ACC112 (cell line): ENCODE measurements around the gene PDLIM5.

Experiments
- H2AFZ ChIP-seq: fragments of 200-600 bp; sonication (generic); one replicate; pipeline ENCODE4 v1.6.0; 2017; ENCODE audit warnings: antibody characterized with exemption, low read length; ENCODE audit not compliant: unreplicated experiment
- H3K27ac ChIP-seq: fragments of 200-600 bp; sonication (generic); 2 replicates; pipeline ENCODE4 v1.5.1; 2014; ENCODE audit warnings: low read depth, mild to moderate bottlenecking, antibody characterized with exemption, low read length, moderate library complexity
- H3K27me3 ChIP-seq: fragments of 200-600 bp; sonication (generic); 2 replicates; pipeline ENCODE4 v1.6.1; 2014; ENCODE audit warnings: mild to moderate bottlenecking, antibody characterized with exemption, low read length, moderate library complexity, mixed read lengths; ENCODE audit not compliant: insufficient read depth
- H3K36me3 ChIP-seq: fragments of 200-600 bp; sonication (generic); 2 replicates; pipeline ENCODE4 v1.6.1; 2016; ENCODE audit warnings: mild to moderate bottlenecking, antibody characterized with exemption, low read length, moderate library complexity, mixed read lengths; ENCODE audit not compliant: insufficient read depth
- H3K4me1 ChIP-seq: fragments of 200-600 bp; sonication (generic); one replicate; pipeline ENCODE4 v1.6.1; 2016; ENCODE audit warnings: low read length, mixed read lengths; ENCODE audit not compliant: insufficient read depth, unreplicated experiment, control insufficient read depth
- H3K4me3 ChIP-seq: fragments of 200-600 bp; sonication (generic); 2 replicates; pipeline ENCODE4 v1.5.1; 2014; ENCODE audit warnings: mild to moderate bottlenecking, low read depth, low read length
- H3K79me2 ChIP-seq: fragments of 200-600 bp; sonication (generic); one replicate; pipeline ENCODE4 v1.6.0; 2016; ENCODE audit warnings: low read length; ENCODE audit not compliant: control insufficient read depth, unreplicated experiment, insufficient read depth

Gene PDLIM5

DNA sequence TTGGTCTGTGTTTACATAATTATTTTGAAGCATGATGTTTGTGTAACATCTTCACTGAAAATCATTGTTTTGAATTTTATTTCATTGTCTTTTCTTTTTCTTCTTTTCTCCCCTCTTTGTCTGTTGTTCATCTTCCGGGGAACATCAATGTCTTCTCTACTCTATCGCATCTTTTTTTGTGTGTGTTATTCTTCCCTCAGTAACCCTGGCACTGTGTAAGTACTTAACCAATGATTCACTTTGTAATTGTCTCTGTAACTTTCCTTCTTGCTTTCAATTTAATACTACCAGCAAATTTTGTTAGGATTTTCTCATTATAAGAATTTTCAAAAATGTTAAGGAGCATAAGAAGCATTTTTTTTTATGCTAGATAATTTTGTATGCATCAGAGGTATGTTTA is 130.8 kb downstream of the PDLIM5 start:
- Histone ChIP-seq H3K36me3 (peaks cover 17% of the 10 kb centered on the region; the same call in 1 of the 2 replicates), H3K27me3 (no peaks in the 10 kb centered on the region), H3K79me2 (peaks cover 13% of the 10 kb centered on the region), H3K27ac (no peak overlapping the region), H2AFZ (no peak overlapping the region), H3K4me3 (no peak overlapping the region), H3K4me1 (peaks cover 26% of the 10 kb centered on the region)

DNA sequence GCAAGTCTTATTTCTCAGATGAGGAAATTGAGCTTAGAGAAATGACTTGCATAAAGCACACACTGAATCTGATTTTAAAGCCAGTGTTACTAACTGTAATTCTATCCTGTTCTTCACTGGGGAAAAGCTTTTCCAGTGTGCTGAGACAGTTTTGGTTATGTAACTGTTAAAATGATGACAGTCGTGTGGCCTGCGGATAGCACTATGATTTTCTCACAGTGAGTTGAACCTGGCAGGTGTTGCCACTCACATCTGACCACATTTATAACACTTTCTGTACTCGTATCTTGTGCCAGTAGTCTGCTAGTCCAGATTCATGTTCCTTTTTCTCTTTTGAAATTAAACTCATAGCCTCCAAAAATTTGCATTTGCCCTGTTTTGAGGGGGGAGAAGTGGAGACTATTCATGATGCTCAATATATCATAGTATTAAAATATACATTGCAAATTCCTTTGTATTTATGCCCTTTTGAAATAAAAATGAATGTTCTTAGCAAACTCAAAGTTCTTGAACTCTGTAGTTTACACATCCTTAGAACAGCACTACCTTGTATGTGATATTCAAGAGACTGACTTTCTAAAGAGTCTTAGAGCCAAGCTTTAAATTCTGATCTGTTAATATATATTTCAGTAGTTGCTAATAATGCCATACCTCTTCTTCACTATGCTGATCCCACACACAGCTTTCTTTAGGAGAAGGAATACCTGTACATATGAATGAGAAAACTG is 132.3 kb downstream of the PDLIM5 start:
- H3K27me3 ChIP-seq: no peaks in the 10 kb centered on the region
- H3K4me1 ChIP-seq: peaks cover 19% of the 10 kb centered on the region
- H3K27ac ChIP-seq: no peak overlapping the region
- no peak overlapping the region for H2AFZ ChIP-seq
- H3K4me3 ChIP-seq: no peak overlapping the region
- H3K79me2 ChIP-seq: peaks cover 7% of the 10 kb centered on the region
- peaks cover 17% of the 10 kb centered on the region; the same call in 1 of the 2 replicates for H3K36me3 ChIP-seq

- H3K27ac ChIP-seq: no peak overlapping the region
- no peaks in the 10 kb centered on the region for H3K27me3 ChIP-seq
- H3K79me2 ChIP-seq: peaks cover 11% of the 10 kb centered on the region
- H2AFZ ChIP-seq: no peak overlapping the region
- H3K4me3 ChIP-seq: no peak overlapping the region
- H3K36me3 ChIP-seq: peaks cover 25% of the 10 kb centered on the region; the same call in 1 of the 2 replicates
- H3K4me1 ChIP-seq: peaks cover 11% of the 10 kb centered on the region
Measured at GRCh38 chr4:94588896-94589693, 137.4 kb downstream of the PDLIM5 start.

GRCh38 chr4:94590493-94590892 is 138.8 kb downstream of the PDLIM5 start:
- Histone ChIP-seq H2AFZ (no peak overlapping the region), H3K4me1 (peaks cover 11% of the 10 kb centered on the region), H3K36me3 (peaks cover 24% of the 10 kb centered on the region; the same call in 1 of the 2 replicates)

DNA sequence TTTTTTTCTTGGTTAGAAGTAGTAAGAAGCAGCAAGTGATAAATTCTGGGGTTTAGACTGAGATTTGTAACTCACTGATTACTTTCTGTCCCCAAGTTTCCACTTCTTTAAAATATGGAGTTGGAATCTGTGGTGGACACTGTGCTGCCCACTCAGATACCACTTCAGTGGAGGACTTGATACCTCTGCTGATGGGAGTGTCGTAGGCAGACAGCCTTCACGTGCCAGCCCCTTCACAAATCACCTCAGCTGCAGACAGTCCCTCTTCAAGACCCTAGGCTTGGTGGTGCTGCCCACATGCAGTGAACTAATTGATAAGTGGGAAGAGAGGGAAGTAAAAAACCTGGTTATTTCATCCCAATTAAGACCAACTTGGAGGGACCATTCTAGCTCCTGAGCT is 139.5 kb downstream of the PDLIM5 start:
- H3K36me3 ChIP-seq: peaks cover 20% of the 10 kb centered on the region; the same call in 1 of the 2 replicates
- H2AFZ ChIP-seq: no peak overlapping the region
- H3K79me2 ChIP-seq: peaks cover 11% of the 10 kb centered on the region
- peaks cover 11% of the 10 kb centered on the region for H3K4me1 ChIP-seq
- no peak overlapping the region for H3K27ac ChIP-seq
- H3K4me3 ChIP-seq: no peak overlapping the region
- no peaks in the 10 kb centered on the region for H3K27me3 ChIP-seq

More at GRCh38 chr4:94590493-94590892, 138.8 kb downstream of the PDLIM5 start:
- no peak overlapping the region for H3K27ac ChIP-seq
- no peaks in the 10 kb centered on the region for H3K27me3 ChIP-seq
- H3K4me3 ChIP-seq: no peak overlapping the region
- peaks cover 11% of the 10 kb centered on the region for H3K79me2 ChIP-seq

DNA sequence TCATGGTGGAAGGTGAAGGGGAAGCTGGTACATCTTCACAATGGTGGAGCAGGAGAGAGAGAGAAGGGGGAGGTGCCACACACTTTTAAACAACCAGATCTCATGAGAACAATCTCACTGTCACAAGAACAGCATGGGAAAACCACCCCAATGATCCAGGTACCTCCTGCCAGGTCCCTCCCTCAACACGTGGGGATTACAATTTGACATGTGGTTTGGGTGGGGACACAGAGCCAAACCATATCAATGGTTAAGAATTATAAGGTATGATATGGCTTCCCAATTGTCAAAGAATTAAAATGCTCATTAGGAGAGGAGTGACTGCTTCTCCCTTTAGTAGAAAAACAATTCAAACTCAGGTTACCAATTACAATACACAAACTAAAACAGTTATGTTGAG is 143.3 kb downstream of the PDLIM5 start:
- no peak overlapping the region for H3K4me3 ChIP-seq
- no peak overlapping the region for H2AFZ ChIP-seq
- peaks cover 7% of the 10 kb centered on the region for H3K79me2 ChIP-seq
- peaks cover 24% of the 10 kb centered on the region for H3K36me3 ChIP-seq
- no peaks in the 10 kb centered on the region for H3K27me3 ChIP-seq
- H3K27ac ChIP-seq: no peak overlapping the region
- H3K4me1 ChIP-seq: no peaks in the 10 kb centered on the region

- H3K27ac ChIP-seq: no peak overlapping the region
- no peak overlapping the region for H3K4me3 ChIP-seq
- peaks cover 7% of the 10 kb centered on the region for H3K79me2 ChIP-seq
- no peaks in the 10 kb centered on the region for H3K4me1 ChIP-seq
- H3K36me3 ChIP-seq: peaks cover 26% of the 10 kb centered on the region
- no peaks in the 10 kb centered on the region for H3K27me3 ChIP-seq
- no peak overlapping the region for H2AFZ ChIP-seq
Measured at GRCh38 chr4:94595880-94596483, 144.2 kb downstream of the PDLIM5 start.

DNA sequence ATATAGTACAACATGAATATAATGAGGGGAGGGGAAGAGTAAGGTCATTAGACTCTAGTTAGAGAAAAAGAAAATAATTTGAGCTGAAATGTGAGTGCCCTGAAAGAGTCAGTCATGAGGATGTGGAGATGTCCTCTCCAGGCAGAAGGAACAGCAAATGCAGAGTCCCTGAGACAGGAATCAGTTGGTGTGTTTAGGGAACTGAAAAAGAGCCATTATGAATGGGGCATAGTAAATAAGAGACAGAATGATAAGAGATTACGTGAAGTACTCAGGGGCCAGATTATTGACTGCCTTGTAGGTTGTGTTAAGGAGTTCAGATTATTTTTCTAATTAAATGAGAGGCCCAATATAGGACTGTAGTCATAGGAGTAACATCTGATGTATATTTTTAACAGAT is 147.0 kb downstream of the PDLIM5 start:
- Histone ChIP-seq H3K4me1 (peaks cover 9% of the 10 kb centered on the region), H2AFZ (no peak overlapping the region), H3K27me3 (no peaks in the 10 kb centered on the region), H3K27ac (no peak overlapping the region), H3K79me2 (peaks cover under 1% of the 10 kb centered on the region), H3K36me3 (peaks cover 14% of the 10 kb centered on the region), H3K4me3 (no peak overlapping the region)

DNA sequence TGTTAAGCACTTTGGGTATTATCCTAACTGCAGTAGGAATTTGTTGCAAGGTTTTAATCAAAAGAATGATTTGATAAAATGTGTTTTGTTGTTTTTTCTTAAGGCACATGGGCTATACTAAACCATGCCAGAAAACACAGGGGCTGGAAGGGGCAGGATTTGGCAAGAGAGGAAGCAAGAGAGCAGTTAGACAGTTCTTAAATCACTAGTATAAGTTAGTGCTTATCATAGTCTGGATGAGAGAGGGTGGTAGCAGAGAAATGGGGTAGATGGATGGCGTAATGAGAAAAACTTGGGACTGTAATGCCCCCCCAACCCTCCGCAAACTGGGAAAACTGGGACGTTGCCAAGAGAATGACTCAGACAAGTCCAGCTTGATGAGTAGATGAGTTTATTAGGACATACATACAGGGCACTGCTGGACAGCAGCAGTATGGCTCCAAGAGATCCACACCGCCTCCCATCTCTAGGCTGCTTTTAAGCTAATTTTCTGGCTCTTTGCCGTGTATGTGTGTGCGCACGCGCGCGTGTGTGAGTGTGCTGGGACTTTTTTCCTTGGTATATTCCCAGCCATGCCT is 151.5 kb downstream of the PDLIM5 start:
- H3K4me3 ChIP-seq: no peak overlapping the region
- peaks cover 4% of the 10 kb centered on the region for H3K79me2 ChIP-seq
- H3K27me3 ChIP-seq: no peaks in the 10 kb centered on the region
- H2AFZ ChIP-seq: no peak overlapping the region
- no peak overlapping the region for H3K27ac ChIP-seq
- peaks cover 10% of the 10 kb centered on the region for H3K4me1 ChIP-seq
- peaks cover 5% of the 10 kb centered on the region for H3K36me3 ChIP-seq

GRCh38 chr4:94605241-94605805 is 153.6 kb downstream of the PDLIM5 start:
- H3K27me3 ChIP-seq: no peaks in the 10 kb centered on the region
- no peak overlapping the region for H3K27ac ChIP-seq
- H3K36me3 ChIP-seq: no peaks in the 10 kb centered on the region
- H3K4me1 ChIP-seq: peaks cover 10% of the 10 kb centered on the region
- no peak overlapping the region for H2AFZ ChIP-seq
- H3K79me2 ChIP-seq: peaks cover 4% of the 10 kb centered on the region
- no peak overlapping the region for H3K4me3 ChIP-seq
